ENCODE results near the gene SLC38A3.

DNA sequence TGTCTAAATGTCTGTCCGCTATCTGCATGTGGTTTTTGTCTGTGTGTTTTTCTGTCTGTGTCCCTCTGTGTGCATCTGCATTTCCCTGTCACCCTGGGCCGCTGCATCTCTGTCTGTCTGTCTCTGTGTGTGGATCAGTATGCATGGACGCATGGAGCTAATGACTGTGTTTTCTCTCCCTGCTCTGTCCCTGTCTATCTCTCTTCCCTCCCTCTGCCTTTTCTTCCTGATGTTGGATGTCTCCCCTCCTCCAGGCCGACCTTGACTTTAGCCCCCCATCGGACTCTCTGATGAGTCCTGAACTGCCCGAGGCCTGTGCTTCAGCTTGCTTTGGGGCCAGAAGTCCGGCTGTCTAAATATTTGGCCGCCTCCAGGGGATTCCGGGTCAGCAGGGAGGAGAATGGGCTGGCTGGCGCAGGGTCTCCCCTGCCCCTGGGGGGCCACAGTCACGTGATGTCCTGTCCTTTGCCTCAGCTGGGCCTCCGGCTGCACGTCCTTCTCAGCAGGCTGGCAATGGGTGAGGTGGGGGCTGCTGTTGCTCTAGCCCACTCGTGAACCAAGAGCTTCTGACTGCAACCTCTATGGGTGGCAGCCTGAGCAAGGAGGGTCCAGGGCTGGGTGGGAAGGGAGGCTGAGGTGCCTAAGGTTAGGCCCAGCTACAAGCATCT, 3.7 kb downstream of the SLC38A3 start:
- TF ChIP-seq EZH2 (IDR thresholded peaks at IDR 0.05; ENCODE audit: insufficient read depth, poor library complexity, severe bottlenecking) (no peak), EZH2phosphoT487 (IDR thresholded peaks at IDR 0.05; ENCODE audit: insufficient read depth, low read depth) (no peak)

Data from GM23248 (cell line).